Activated CD4-positive, alpha-beta T cell treated with anti-CD3 and anti-CD28 coated beads, Interleukin-2, amount 50 U/mL, for 16 hours (primary cell): ENCODE data around the gene SIK3.
"Not testable (repeated sequence)": the region's sequence is repeated elsewhere in the genome, so short reads cannot be mapped to it uniquely, and the experiment has no call there.

Experiments
- DNase-seq: peaks from one replicate; pipeline ENCODE4 v3.0.0-alpha.2; 2020

The SIK3 gene

DNA sequence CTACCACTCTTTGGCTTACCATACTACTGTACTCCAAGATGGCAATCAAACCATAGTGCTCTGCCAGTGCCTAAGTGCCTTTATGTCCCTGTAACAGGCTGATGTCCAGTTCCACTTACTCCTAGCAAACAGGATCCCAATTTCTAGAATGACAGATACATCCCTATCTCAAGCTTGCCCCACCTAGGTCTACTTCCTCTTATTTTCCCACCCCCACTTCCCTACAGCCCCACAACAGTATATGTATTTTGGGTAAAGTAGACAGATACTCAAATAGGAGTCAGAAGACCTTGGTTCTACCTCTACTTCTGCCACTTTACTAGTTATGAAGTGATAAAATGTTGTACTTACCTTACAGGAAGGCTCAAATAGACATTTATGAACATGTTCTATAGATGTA is 24.1 kb downstream of the SIK3 start:
- DNase-seq = no peak

DNA sequence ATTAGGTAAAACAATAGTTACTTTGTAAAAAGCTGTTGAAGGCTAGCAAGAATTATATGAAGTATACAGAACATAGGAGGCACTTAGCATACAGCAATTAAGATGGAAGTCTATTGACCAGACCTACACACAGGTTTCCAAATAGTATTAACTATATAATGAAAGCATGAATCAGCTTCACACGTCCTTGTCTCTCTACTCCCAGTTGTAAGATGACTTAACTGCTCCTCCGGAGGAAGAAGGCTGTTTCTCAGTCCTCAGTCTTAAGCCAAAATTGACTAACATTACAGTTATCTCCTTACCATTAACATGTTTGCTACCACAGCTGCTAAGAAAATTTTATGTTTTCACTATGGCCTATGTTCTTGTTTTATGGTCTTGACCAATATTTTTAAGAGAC is 24.7 kb downstream of the SIK3 start:
- peak; percentile 76 for DNase-seq

DNA sequence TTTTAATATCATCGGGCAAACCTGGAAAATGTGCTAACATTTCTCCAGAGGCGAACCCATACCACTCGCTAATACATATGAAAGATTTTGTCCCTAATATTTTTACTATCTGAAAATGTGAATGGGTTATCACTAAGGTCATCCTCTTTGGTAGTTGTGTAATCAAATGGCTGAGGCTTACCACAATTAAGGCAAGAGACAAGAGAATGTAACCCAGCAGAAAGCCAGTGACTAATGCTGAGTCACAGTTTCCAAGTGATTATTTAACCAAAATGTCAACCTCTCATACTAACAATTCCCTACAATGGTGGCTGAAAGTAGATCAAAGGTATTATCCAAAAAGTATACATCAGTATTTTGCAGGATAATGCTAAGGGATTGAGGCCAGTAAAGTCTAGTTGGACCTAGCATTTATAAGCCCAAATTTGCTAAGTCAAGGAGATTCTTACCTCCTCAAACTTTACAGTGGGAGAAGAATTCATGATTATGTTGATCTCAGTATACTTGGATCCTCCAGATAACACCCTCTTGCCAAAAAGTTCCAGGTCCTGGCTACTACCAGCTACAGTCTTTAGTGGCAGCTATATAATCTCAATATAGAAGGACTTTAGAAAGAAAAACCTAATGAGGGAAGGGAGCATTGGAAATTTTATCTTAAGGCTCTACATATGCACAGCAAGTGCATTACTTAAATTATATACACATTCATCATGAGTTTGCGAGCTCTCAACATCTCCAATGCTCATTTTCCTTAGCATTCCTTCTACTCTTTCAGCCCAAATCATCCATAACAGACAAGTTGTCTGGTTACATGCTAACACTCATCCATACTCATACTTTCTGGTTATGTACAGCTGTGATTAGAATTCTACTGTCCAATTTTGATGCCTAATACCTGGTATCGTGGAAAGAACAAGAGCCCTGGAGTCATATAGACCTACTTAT is 25.4 kb downstream of the SIK3 start:
- peak; percentile 85 for DNase-seq

DNA sequence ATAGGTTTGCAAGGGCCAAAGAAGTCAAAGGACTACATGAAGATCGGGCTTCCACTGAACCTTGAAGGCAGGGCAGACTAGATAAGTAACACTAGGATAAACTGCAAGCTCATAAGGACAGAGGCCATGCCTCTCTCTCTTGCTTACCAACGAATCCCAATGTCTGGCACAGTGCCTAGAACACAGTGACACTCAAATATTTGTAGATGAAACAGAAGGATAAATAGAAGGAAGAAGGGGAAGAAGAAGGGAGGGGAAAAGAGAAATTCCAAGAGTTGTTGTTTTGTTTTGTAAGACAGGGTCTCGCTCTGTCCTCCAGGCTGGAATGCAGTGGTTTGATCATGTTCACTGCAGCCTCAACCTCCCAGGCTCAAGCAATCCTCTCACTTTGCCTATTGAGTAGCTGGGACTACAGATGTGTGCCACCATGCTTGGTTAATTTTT is 26.9 kb downstream of the SIK3 start:
- no peak for DNase-seq

DNA sequence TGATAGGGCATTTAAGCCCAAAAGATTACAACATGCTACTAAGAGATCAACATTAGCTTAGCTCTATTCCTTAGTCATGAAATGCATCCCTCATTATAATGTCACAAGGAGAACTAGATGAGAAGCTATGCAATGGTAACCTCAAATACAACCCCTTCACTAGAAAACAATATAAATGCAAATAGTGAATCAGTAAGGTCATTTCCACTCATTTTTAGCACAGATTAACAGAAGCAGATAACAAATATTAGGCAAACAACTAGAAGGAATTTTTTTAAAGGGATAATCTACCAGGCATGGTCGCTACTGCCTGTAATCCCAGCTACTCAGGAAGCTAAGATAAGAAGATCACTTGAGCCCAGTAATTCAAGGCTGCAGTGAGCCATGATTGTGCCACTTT is 28.2 kb downstream of the SIK3 start:
- DNase-seq = no peak

DNA sequence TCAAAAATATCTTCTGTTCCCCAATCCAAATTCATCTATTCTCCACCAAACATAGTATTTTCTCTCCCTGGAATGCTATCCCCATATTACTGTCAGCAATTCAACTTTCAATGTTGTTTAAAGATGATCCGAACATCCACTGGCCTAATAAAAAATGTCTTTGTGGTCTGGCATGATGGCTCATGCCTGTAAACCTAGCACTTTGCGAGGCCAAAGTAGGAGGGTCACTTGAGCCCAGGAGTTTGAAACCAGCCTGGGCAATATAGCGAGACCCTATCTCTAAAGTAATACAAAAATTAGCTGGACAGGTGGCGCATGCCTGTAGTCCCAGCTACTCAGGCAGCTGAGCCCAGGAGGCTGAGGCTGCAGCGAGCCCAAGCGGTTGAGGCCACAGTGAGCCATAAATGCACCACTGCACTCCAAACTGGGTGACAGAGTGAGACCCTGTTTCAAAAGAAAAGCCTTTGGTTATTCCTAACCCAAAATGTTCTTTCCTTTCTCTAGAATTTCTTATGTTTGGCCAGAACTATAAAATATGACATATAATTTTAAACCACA is 29.8 kb downstream of the SIK3 start:
- no peak for DNase-seq

DNA sequence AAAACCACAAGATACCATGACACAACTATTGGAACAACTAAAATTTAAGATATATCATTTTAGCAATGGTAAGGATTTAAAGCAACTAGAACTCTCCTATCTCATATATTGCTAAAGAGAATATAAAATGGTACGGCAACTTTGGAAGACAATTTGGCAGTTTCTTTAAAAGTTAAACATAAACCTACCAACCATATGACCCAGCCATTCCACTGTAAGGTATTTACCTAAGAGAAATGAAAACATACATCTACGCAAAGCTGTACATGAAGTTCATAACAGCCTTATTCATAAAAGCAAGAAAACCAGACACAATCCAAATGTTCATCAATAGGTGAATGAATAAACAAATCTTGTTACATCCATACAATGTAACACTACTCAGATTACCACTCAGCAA is 31.3 kb downstream of the SIK3 start:
- no peak for DNase-seq

DNA sequence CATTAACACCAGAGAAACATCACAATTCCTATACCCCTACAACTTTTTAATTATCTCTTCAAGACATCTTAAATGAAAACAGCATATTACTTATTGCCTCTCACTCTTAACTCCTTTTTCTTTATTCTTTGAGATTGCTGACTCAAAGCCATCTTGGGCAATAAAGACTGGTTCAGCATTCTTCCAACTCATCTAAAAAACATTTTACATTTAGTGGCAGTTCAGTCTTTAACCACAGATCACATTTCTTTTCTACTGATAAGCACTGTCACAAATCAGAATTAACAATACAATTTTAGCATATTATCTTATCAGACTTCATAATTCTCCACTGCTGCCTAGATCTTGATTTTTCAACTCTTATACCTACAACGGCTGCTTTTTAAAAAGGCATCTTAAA is 34.0 kb downstream of the SIK3 start:
- peak; percentile 46 for DNase-seq

DNA sequence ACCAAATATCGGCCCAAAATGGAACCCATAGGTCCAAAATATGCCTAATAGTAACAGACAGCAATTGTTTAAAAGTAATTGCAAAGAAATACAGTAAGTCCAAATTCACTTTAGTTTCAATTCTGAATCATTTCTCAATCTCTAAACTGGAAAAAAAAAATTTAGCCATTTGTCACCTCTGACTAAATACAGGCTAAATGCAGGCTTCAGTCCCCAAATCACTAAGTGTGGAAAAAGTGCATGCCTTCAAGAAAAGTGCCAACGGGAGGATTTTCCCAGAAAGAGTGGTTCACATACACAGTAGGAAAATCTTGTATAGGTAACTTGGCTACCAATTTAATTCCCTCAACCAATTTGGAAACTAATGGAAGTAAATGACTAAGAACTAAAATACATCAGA is 35.7 kb downstream of the SIK3 start:
- peak; percentile 64 for DNase-seq

DNA sequence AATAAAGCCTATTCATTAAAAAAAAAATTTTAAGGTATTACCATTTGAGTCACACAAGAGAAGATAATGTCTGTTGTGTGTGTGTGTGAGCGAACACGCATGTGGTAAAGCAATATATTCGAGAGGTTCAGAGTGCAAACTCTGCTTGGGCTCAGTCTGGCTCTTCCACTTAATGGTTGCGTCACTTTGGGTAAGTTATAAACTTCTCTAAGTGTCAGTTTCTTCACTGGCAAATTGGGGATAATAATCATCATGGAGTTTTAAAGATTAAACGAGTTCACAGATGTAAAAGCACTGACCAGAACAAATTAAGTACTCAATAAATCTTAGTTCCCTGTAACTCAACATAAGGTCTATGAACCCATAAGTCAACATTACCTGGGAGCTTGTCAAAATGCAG is 37.0 kb downstream of the SIK3 start:
- DNase-seq = no peak

DNA sequence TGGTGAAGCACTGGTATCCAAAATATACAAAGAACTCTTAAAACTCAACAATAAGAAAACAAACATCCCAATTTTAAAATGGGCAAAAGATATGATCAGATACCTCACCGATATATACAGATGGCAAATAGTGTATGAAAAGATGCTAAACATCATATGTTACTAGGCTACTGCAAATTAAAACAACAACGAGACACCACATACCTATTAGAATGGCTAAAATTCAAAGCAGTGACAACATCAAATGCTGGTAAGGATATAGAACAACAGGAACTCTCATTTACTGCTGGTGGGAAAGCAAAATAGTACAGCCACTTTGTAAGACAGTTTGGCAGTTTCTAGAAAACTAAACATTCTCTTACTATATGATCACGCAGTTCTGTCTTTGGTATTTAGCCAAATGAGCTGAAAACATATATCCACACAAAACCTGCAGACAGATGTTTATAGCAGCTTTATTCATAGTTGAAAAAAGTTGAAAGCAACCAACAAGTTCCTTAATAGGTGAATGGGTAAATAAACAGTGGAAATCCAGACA is 38.5 kb downstream of the SIK3 start:
- DNase-seq = no peak

DNA sequence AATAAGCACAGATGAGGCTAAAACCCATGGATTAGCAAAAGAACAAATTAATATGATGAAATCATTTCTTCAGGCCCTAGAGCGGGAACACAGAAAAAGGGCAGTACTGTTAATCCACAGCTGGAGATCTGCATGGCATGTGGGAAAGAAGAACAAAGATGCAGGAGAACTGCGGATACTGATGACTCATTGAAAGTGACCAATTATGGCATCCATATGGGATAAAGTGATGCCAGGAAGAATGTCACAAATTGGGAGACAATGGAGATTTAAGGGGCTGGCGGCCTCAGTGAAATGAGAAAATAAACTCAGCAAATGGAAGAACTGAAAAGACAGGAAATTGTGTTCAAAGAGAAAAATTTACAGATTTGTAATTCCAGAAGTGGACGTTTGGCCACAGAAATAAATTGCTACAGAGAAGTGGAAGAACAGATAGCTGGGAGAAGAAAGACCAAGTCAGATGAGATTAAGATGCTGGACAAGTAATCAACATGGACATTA is 39.4 kb downstream of the SIK3 start:
- DNase-seq = no peak

DNA sequence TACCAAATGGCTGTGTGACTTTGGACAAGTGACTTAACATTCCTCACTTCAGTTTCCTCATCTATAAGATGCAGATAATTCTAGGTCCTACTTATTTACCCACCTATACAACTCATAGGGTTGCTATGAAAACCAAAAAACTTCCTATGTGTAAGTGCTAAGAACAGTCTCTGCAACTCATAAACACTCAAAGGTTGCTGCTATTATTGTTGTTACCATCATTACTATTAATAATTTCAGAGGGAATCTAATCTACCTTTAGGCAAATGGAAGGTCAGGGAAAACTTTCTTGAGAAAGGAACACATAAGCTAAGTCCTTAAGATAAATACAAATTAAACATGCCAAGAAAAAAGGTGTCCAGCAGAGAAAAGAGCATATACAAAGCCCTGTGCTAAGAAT is 40.5 kb downstream of the SIK3 start:
- no peak for DNase-seq

DNA sequence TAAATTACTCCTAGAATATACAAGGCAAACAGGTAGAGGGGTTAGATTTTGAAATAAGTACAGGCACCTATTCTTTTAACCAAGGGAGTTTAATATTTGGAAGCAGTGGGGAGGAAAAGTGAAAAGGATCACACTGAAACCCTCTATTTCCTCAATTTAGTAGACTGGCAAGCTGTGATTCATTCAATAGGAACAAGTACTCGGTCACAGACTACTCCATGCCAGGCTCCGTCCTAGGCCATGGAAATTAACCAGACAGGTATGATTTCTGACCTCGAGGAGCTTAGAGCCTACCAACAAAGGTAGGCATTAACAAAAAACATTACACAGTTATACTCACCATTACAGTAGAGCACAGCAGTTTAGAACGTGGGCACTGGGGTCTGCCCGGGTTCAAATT is 40.9 kb downstream of the SIK3 start:
- no peak for DNase-seq

DNA sequence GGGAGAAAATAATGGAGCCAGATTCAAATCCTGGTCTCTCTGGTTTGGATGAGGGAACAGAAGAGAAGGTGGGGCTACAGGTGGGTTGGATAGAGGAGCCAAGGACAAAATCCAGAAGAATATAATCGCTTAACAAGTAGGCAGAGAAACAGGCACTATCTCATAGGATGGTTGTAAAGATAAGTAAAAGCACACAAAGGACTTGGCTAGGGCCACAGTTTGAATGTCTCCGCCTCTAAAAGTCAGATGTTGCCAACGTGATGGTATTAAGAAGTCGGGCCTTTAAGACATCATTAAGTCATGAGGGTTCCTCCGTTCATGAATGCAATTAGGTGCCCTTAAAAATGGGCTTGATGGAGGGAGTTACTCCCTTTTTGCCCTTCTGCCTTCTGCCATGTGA is 42.8 kb downstream of the SIK3 start:
- no peak for DNase-seq

DNA sequence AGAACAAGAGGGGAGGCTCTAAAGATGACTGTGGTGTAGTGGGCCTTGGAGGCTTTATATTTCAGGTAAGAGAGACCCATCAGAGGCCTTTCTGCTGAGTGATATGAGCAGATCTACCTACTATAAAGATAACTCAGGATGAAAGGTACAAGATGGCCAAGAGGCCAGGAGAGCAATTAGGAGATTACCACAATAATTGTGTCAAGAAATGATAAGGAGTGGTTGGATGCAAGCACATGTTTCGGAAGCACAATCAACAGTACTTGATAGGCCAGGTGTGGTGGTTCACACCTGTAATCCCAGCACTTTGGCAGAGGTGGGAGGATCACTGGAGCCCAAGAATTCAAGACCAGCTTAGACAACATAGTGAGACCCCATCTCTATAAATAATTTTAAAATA is 43.8 kb downstream of the SIK3 start:
- no peak for DNase-seq

DNA sequence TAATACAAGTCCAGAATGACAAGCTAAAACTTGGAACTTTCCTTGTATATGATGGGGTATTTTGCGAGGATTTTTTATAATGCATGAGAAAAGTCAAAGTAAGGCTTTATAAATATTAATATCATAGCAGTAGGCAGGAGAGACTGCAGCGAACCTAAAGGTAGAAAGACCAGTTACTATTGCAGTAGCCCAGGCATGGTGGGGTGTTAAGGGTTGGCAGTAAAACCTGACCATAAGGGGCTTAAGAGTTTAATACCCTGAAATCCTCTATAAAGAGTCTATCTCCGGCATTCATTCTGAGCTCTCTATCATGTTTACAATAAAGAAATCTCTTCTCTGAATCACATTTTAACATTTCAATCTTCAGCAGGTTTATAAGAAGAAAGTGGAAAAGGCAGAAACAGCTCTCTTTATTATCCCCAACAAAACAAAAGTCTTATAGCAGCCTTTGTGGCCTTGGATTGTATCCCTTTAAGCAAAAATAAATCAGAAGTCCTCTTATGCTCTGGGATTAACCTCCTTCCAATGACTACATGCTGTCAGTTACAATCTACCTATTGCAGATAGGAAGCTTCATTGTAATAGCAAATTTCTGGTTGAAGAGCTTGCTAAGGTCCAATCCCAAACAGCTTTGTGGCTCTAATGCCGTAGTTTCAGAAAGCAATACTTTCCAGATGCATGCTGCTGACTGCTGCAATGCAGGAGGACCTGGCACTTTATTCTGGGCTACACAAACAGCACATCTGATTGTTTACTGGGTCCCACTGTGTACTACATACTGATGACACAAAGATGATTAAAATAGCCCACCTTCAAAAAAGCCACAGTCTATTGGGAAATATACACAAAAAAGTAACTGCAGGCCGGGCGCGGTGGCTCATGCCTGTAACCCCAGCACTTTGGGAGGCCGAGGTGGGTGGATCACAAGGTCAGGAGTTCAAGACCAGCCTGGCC is 45.8 kb downstream of the SIK3 start:
- DNase-seq = no peak

DNA sequence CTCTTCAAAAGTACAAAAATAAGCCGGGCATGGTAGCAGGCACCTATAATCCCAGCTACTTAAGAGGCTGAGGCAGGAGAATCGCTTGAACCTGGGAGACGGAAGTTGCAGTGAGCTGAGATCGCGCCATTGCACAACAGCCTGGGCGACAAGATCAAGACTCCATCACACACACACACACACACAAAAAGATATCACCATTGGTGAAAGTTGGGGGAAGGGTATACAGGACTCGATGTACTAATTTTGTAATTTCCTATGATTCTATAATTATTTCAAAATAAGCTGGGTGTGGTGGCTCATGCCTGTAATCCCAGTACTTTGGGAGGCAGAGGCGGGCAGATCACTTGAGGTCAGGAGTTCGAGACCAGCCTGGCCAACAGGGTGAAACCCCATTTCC is 48.1 kb downstream of the SIK3 start:
- DNase-seq = not testable (repeated sequence)

DNA sequence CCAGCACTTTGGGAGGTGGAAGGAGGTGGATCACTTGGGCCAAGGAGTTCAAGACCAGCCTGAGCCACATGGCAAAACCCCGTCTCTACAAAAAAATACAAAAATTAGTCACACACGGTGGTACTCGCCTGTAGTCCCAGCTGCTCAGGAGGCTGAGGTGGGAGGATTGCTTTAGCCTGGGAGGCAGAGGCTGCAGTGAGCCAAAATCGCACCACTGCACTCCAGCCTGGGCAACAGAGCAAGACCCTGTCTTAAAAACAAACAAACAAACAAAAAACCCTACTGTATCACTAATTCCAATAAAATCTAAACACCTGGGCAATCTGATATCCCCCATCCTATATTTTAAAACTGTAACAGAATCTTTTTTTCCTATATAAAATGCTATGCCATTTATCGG is 51.6 kb downstream of the SIK3 start:
- DNase-seq = not testable (repeated sequence)

DNA sequence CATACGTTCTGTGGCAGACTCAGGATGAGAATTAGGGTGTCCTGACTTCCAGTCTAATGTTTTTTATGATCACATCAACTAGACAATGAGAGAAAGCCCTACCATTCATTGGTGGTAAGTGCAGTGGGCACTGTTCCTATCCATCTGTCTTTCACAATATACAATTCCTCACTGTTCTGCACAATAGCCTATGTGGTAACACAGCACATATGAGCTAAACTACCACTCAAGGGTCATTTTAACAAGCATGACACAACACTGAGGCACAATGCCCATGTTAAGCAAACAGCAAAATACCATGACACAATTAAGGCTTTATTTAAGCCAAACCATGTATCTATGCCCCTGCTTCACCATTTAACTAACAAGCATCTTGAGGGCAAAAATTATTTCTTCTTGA is 52.3 kb downstream of the SIK3 start:
- no peak for DNase-seq

DNA sequence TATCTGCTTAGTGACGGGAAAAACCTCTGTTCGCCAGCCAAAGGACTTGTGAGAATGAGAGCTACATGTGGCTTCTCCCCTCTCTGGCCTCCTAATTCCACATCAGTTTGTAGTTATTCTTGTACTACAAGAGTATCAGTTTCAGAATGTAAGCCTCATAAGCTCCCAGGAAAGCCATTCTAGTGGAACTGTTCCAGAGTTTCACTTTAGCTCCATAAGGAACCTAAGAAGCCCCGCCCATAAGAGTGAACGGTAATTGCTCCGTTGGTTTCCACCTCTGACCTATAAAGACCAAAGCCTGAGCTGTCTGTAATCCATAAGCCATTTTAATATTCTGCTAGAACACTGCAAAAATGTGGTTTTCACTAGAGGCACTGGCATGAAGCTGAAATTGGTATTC is 53.0 kb downstream of the SIK3 start:
- no peak for DNase-seq

DNA sequence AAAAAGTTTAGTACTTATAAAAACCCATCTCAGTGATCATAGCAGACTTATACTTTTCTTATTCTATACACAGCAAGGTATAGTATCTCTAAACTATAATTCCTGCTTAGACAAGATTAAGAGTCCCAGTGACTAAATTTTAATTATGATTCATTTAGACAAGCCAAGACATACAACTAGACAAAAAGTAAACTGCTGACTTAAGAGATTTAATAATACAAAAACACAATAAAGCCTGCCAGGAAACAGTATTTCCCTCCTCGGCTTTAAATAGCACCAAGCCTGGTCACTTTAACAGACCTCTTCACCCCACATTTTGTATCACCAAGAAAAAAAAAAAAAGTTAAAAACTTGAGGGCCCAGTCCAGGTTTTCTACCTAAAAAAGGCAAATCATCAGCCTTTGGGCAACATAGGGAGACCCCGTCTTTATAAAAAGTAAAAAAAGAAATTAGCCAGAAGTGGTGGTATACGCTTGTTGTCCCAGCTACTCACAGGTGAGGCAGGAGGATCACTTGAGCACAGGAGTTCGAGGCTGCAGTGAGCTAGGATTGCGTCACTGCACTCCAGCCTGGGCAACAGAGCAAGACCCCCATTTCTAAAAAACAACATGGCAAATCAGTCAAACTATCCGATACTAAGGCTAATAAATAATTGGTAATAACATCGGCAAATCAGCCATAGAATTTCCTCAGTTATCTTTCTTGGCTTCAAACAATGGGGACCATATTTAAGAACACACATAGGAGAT is 53.8 kb downstream of the SIK3 start:
- no peak for DNase-seq
